SK-N-MC (cell line): ENCODE measurements around the gene KRT2.

Experiments used
- EZH2 ChIP-seq: fragments of 200-600 bp; sonication (generic); IDR thresholded peaks from one replicate; pipeline ENCODE4 v1.6.1; 2017; ENCODE audit warnings: antibody characterized with exemption
- POLR2AphosphoS5 ChIP-seq: IDR thresholded peaks from 2 replicates; pipeline ENCODE4 v1.6.1; 2012; ENCODE audit warnings: mild to moderate bottlenecking, low read depth, low read length, borderline replicate concordance

DNA sequence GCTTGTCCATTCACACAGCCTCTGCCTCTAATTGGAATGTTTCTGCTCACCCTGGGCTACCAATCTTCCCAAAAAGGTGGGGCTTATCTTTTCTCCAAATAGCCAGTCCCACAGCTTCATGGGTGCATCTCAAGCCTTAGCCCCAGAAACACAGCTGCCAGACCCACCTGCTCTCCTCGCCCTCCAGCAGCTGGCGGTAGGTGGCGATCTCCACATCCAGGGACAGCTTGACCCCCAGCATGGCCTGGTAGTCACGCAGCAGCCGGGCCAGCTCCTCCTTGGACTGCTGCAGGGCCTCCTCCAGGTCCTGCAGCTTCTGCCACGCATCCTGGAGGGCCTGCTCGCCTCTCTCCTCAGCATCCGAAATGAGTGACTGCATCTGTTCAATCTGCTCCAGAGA, 40.2 kb upstream of the KRT2 start:
- TF ChIP-seq EZH2 (no peak), POLR2AphosphoS5 (no peak)
